HG03175 (cell line): ENCODE results near the gene GRB14.
"Not testable (repeated sequence)": the region's sequence is repeated elsewhere in the genome, so short reads cannot be mapped to it uniquely, and the experiment has no call there.

Experiments
- ATAC-seq: cut with Tn5 transposase; IDR thresholded peaks from one replicate; pipeline ENCODE4 v1.9.1; 2021; ENCODE audit warnings: mild to moderate bottlenecking, moderate library complexity; ENCODE audit not compliant: unreplicated experiment

The GRB14 gene

GRCh38 chr2:164504253-164504652 is 117.0 kb downstream of the GRB14 start:
- no peak for ATAC-seq

- ATAC-seq, result no peak
These were observed 122.4 kb downstream of the GRB14 start for GRCh38 chr2:164498836-164499235.

DNA sequence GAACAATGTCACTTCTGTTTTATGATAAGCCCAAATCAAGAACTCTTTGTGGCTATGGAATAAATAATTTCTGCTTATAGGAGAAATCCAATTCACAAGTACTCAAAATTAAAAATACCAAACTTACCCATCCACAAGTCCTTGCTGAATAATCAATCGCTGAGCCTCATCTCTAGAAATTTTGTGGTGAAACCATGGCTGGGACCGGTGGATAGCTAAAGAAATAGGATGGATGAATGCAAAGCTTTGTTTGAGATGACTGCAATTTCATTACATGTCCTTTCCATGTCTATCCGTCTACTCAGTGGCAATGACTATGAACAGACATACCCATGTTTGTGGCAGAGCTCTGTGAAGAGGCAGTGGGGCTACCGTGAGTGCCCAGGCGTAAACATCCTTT is 124.4 kb downstream of the GRB14 start:
- ATAC-seq, result no peak

GRCh38 chr2:164496421-164496820 is 124.9 kb downstream of the GRB14 start:
- no peak for ATAC-seq

DNA sequence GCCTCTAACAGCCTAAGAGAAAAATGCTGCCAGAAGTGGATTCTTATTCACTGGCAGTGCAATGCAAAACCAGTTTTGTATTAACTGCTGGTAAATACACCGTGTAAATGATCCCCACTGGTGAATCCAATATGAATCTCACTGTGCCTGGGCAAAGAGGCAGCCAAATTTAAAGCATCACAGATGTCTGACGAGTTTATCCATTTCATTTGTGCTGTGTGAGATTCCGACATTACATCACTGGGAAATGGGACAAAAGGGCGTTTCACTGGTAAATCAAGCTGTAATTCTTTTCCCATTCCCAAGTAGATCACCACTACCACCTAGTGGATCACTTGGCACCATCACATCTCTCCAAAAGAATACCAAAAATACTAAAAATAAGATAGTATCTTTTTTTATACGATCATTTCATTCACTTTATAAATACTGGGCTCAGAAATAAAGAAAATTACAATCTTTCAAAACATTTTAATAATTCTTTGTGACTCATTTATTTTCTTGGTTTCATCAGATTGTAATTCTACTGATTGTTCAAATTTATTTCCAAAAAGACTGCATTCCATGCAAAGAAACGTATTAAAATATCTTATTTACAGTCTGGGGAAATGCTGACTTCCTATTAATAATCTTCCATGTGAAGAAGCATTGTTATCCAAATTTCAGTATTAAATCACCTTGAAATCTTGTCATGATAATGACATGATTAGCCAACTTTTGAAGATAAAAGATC is 125.6 kb downstream of the GRB14 start:
- no peak for ATAC-seq

- ATAC-seq, result no peak
These were observed 135.7 kb downstream of the GRB14 start for GRCh38 chr2:164485541-164485940.

GRCh38 chr2:164479460-164479859 is 141.8 kb downstream of the GRB14 start:
- ATAC-seq, result no peak

- ATAC-seq, result no peak
These were observed 143.1 kb downstream of the GRB14 start for GRCh38 chr2:164478205-164478604.

GRCh38 chr2:164474873-164475272 is 146.4 kb downstream of the GRB14 start:
- no peak for ATAC-seq

GRCh38 chr2:164473021-164473420 is 148.3 kb downstream of the GRB14 start:
- no peak for ATAC-seq

DNA sequence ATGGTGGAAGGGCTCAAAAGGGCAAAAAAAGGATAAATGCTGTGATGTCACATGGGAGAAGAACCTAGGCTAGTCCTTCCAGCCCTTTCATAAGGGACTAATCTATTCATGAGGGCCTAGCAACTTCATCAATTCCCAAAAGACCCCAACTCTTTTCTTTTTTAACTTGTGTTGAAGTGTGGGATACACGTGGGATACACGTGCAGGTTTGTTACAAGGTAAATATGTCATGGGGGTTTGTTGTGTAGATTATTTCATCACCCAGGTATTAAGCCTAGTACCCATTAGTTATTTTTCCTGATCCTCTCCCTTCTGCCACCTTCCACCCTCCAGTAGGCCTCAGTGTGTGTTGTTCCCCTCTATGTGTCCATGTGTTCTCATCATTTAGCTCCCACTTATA is 156.2 kb downstream of the GRB14 start:
- ATAC-seq, result not testable (repeated sequence)

- no peak for ATAC-seq
These were observed 156.9 kb downstream of the GRB14 start for GRCh38 chr2:164464376-164464775.

DNA sequence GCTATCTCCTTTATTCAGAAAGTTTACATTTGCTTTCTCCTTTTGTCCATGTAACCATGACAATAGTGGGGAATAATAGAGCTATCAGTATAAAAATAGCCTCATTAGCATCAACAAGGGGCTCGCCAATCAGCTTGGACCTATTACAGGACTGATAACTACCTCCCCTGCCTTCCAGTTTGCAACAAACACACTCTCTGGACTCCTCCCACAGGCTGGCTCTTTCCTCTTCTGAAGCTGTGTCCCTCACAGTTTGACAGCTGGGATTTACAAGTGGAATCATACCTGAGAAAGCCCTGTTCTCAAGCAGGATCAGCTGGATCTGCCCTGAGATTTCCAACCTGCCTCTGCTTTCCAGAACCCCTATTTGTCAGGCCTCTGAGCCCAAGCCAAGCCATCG is 162.5 kb downstream of the GRB14 start:
- ATAC-seq, result no peak

GRCh38 chr2:164457271-164457670 is 164.0 kb downstream of the GRB14 start:
- no peak for ATAC-seq

GRCh38 chr2:164456619-164457018 is 164.7 kb downstream of the GRB14 start:
- no peak for ATAC-seq

DNA sequence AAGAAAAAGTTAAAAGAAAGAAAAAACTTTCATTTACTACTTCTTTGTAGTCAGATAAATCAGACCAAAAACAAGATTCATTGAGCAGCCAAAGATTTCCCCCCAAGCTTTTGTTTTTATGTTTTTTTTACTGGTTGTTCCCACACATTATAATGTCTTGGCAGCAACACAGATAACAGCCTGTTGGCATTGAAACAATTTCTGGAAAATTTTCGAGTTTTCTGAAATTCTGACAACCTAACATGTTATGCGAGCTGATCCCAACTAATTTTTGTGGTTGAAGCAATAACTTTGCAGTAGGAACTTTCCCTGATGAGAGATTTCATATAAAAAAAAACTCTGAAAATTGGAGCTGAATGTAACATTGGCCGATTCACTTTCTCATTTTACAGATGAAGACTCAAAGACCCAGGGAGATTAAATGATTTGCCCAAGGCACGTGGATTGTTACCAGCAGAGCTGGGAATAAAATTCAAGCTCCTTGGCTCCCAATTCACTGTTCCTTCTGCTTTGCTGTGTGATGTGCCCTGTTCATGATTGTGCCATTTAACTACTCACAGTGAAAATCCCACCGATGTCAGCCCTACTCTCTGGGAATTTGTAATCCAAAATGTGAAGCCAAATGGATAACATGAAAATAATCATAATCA is 167.5 kb downstream of the GRB14 start:
- no peak for ATAC-seq

DNA sequence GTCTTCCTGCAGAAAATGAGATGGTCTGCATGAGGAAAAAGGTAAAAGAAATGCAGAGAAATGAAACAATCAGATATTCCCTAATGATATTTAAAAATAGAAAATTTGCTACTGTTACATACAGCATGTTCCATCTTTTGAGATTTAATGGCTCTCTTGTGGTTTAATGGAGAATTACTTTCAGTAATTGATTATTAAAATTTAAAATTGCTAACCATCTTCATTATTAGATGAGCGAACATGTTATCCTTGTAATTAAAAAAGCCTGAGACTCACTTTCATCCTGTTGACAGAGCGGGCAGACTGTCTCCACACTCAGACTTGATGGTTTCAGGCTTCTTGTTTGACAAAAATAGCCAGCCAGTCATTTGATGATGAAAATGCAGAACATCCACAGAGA is 171.0 kb downstream of the GRB14 start:
- ATAC-seq, result no peak

- no peak for ATAC-seq
These were observed 171.6 kb downstream of the GRB14 start for GRCh38 chr2:164449706-164450105.

- ATAC-seq, result no peak
These were observed 173.6 kb downstream of the GRB14 start for GRCh38 chr2:164447660-164448059.
